GM12892 (cell line): ENCODE data around the gene WDR4.
"Not testable (repeated sequence)": the region's sequence is repeated elsewhere in the genome, so short reads cannot be mapped to it uniquely, and the experiment has no call there.

Source experiments
- DNase-seq: peaks from one replicate; pipeline ENCODE4 v3.0.0; 2011; ENCODE audit not compliant: insufficient read length
- FAIRE-seq: peaks from 2 replicates; lab custom pipeline; 2011; peaks lifted over from hg19 to GRCh38; lab: Jason Lieb, UNC
- POLR2A ChIP-seq: IDR thresholded peaks from 2 replicates; pipeline ENCODE4 v1.6.1; 2011; ENCODE audit warnings: low read depth, low read length, control low read depth
- POLR2AphosphoS5 ChIP-seq: IDR thresholded peaks from 2 replicates; pipeline ENCODE4 v1.6.1; 2011; ENCODE audit warnings: low read depth, low read length, control low read depth
- TAF1 ChIP-seq: IDR thresholded peaks from 2 replicates; pipeline ENCODE4 v1.6.1; 2011; ENCODE audit warnings: low read depth, mild to moderate bottlenecking, control low read depth, low read length, borderline replicate concordance

The WDR4 gene

GRCh38 chr21:42906233-42906632 is 26.9 kb upstream of the WDR4 start:
- no peak for FAIRE-seq
- DNase-seq, result no peak
- TF ChIP-seq POLR2AphosphoS5, result no peak
- no peak for TF ChIP-seq TAF1
- no peak for TF ChIP-seq POLR2A

GRCh38 chr21:42905195-42905594 is 25.9 kb upstream of the WDR4 start:
- DNase-seq (no peak), FAIRE-seq (no peak)
- no peak for TF ChIP-seq POLR2A
- no peak for TF ChIP-seq POLR2AphosphoS5
- no peak for TF ChIP-seq TAF1

- DNase-seq (no peak), FAIRE-seq (no peak)
- no peak for TF ChIP-seq POLR2A
- TF ChIP-seq POLR2AphosphoS5, result no peak
- TF ChIP-seq TAF1, result no peak
Measured at GRCh38 chr21:42903817-42904216, 24.5 kb upstream of the WDR4 start.

GRCh38 chr21:42900446-42900845 is 21.1 kb upstream of the WDR4 start:
- DNase-seq, result no peak
- no peak for TF ChIP-seq POLR2A
- TF ChIP-seq POLR2AphosphoS5, result no peak
- no peak for TF ChIP-seq TAF1
- no peak for FAIRE-seq

GRCh38 chr21:42892931-42893755 is 13.8 kb upstream of the WDR4 start, which contains the start of gene NDUFV3:
Gene NDUFV3, plus strand, starts transcription at chr21:42893309. Its CDS starts 25 bp downstream, at chr21:42893334.
- DNase-seq (peak; percentile 97), FAIRE-seq (peak; percentile 99)
- peak; percentile 87 for TF ChIP-seq POLR2AphosphoS5
- TF ChIP-seq POLR2A, result peak; percentile 90
- TF ChIP-seq TAF1, result peak; percentile 83

GRCh38 chr21:42892582-42892930 is 13.2 kb upstream of the WDR4 start:
- DNase-seq (no peak), FAIRE-seq (no peak)
- TF ChIP-seq POLR2A, result no peak
- no peak for TF ChIP-seq POLR2AphosphoS5
- TF ChIP-seq TAF1, result no peak

- no peak for DNase-seq
- TF ChIP-seq POLR2A, result no peak
- no peak for TF ChIP-seq TAF1
- no peak for TF ChIP-seq POLR2AphosphoS5
- FAIRE-seq, result no peak
Measured at GRCh38 chr21:42887326-42887725, 8.0 kb upstream of the WDR4 start.

GRCh38 chr21:42883921-42884320 is 4.6 kb upstream of the WDR4 start:
- DNase-seq (no peak), FAIRE-seq (no peak)
- TF ChIP-seq POLR2AphosphoS5, result no peak
- TF ChIP-seq TAF1, result no peak
- no peak for TF ChIP-seq POLR2A

GRCh38 chr21:42880352-42880751 is 1.0 kb upstream of the WDR4 start:
- DNase-seq, result no peak
- TF ChIP-seq POLR2A (no peak), TAF1 (no peak), POLR2AphosphoS5 (no peak)
- FAIRE-seq, result no peak

GRCh38 chr21:42878678-42878992 is 704 bp downstream of the WDR4 start:
- FAIRE-seq, result no peak
- TF ChIP-seq POLR2A, result no peak; the same call in 1 of the 2 replicates
- peak; percentile 36 for TF ChIP-seq POLR2AphosphoS5
- TF ChIP-seq TAF1, result no peak
- no peak for DNase-seq

GRCh38 chr21:42875811-42876210 is 3.5 kb downstream of the WDR4 start:
- FAIRE-seq, result not testable (repeated sequence)

GRCh38 chr21:42873096-42873495 is 6.2 kb downstream of the WDR4 start:
- FAIRE-seq, result no peak
- DNase-seq, result no peak
- TF ChIP-seq POLR2A, result no peak

More at GRCh38 chr21:42875811-42876210, 3.5 kb downstream of the WDR4 start:
- not testable (repeated sequence) for DNase-seq
